ENCODE measurements around the gene TRIM58.

DNA sequence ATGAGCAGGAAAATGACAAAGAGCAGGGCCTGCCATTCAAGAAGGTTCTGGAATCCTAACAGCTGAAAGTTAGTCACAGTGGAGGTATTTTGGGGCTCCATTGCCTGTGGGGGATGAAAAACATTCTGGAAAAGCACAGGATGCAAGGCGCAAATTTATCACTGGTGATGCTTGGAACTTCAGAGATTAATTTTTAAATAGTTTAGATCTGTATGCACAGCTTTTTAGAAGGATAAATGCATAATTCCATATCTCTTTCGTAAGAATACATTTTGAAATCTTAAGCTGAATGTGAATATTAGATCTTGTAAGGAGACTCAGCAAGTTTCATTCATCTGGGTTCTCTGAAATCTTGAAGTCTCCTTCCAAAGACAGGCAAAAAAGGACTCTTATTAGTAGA lies 15.2 kb upstream of the TRIM58 start, which contains the start of gene OR11L1:
- no peak for TF ChIP-seq EP300 (IDR thresholded peaks at IDR 0.05)
- TF ChIP-seq, protein P1, sequence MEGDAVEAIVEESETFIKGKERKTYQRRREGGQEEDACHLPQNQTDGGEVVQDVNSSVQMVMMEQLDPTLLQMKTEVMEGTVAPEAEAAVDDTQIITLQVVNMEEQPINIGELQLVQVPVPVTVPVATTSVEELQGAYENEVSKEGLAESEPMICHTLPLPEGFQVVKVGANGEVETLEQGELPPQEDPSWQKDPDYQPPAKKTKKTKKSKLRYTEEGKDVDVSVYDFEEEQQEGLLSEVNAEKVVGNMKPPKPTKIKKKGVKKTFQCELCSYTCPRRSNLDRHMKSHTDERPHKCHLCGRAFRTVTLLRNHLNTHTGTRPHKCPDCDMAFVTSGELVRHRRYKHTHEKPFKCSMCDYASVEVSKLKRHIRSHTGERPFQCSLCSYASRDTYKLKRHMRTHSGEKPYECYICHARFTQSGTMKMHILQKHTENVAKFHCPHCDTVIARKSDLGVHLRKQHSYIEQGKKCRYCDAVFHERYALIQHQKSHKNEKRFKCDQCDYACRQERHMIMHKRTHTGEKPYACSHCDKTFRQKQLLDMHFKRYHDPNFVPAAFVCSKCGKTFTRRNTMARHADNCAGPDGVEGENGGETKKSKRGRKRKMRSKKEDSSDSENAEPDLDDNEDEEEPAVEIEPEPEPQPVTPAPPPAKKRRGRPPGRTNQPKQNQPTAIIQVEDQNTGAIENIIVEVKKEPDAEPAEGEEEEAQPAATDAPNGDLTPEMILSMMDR (IDR thresholded peaks at IDR 0.05) = no peak
- no peak for TF ChIP-seq POLR2A (IDR thresholded peaks at IDR 0.05; ENCODE audit: low read depth)
- no peak for TF ChIP-seq POLR2AphosphoS5 (IDR thresholded peaks at IDR 0.05)

Measured in esophagus muscularis mucosa (tissue), 4 donors.